Measurements from ENCODE around the gene KLHDC1.

Gene KLHDC1

GRCh38 chr14:49768301-49769121 lies 75.6 kb downstream of the KLHDC1 start (continued):
- TF ChIP-seq ZSCAN4 (tag by site-specific recombination; IDR thresholded peaks at IDR 0.05) (no peak), KLF10 (tag by site-specific recombination; IDR thresholded peaks at IDR 0.05) (0 out of 2 replicates have a peak, but pooled peaks have one; percentile 3), KLF8 (tag by site-specific recombination; IDR thresholded peaks at IDR 0.05) (peak; percentile 69), PRDM6 (tag by site-specific recombination; IDR thresholded peaks at IDR 0.05) (no peak), KLF17 (tag by site-specific recombination; IDR thresholded peaks at IDR 0.05) (peak; percentile 66; the same call in 1 of the 2 replicates), YY2 (tag by site-specific recombination; IDR thresholded peaks at IDR 0.05) (peak; percentile 70), FEZF1 (tag by site-specific recombination; IDR thresholded peaks at IDR 0.05) (no peak), ZSCAN16 (tag by site-specific recombination; IDR thresholded peaks at IDR 0.05) (no peak), MEIS1 (CRISPR knock-in tag; IDR thresholded peaks at IDR 0.05; ENCODE audit: borderline replicate concordance) (no peak), ZNF76 (tag by site-specific recombination; IDR thresholded peaks at IDR 0.05; ENCODE audit: borderline replicate concordance, low read depth) (peak; percentile 54; the same call in 1 of the 2 replicates), ATF2 (tag by site-specific recombination; IDR thresholded peaks at IDR 0.05; ENCODE audit: low read depth) (no peak), ZNF354C (tag by site-specific recombination; IDR thresholded peaks at IDR 0.05; ENCODE audit: borderline replicate concordance, low read depth) (no peak), ZSCAN5A (tag by site-specific recombination; IDR thresholded peaks at IDR 0.05) (no peak; the same call in 1 of the 2 replicates), ZNF184 (tag by site-specific recombination; IDR thresholded peaks at IDR 0.05) (no peak), ZBTB21 (tag by site-specific recombination; IDR thresholded peaks at IDR 0.05) (peak; percentile 89), ZSCAN30 (tag by site-specific recombination; IDR thresholded peaks at IDR 0.05) (no peak), ZNF558 (tag by site-specific recombination; IDR thresholded peaks at IDR 0.05) (no peak), YY1 (tag by site-specific recombination; IDR thresholded peaks at IDR 0.05) (peak; percentile 76; the same call in 1 of the 2 replicates), ZFHX2 (tag by site-specific recombination; conservative IDR thresholded peaks at IDR 0.05) (peak; percentile 78), GLIS1 (tag by site-specific recombination; IDR thresholded peaks at IDR 0.05) (no peak; the same call in 1 of the 2 replicates), ZBTB7A (tag by site-specific recombination; IDR thresholded peaks at IDR 0.05; ENCODE audit: low read depth) (no peak), ZNF37A (tag by site-specific recombination; IDR thresholded peaks at IDR 0.05) (no peak), ZNF670 (tag by site-specific recombination; IDR thresholded peaks at IDR 0.05; ENCODE audit: low read depth) (no peak), ZNF404 (tag by site-specific recombination; IDR thresholded peaks at IDR 0.05) (no peak), INSM2 (tag by site-specific recombination; IDR thresholded peaks at IDR 0.05) (no peak), ZNF704 (tag by site-specific recombination; IDR thresholded peaks at IDR 0.05) (no peak), ZNF785 (tag by site-specific recombination; IDR thresholded peaks at IDR 0.05) (no peak), ZNF645 (tag by site-specific recombination; IDR thresholded peaks at IDR 0.05) (no peak), ZFP3 (tag by site-specific recombination; IDR thresholded peaks at IDR 0.05; ENCODE audit: low read depth) (no peak)

Data from HEK293 (cell line).